IPS-18a (cell line): ENCODE results near the gene ABCB4.

ENCODE experiments used
- H3K27ac ChIP-seq: one replicate; pipeline ENCODE4 v1.5.1; 2013; ENCODE audit warnings: low read length
- H3K27me3 ChIP-seq: one replicate; pipeline ENCODE4 v1.6.1; 2013; ENCODE audit warnings: mild to moderate bottlenecking, low read length; ENCODE audit not compliant: control insufficient read depth, insufficient read depth
- H3K36me3 ChIP-seq: one replicate; pipeline ENCODE4 v1.6.1; 2013; ENCODE audit warnings: low read depth, low read length; ENCODE audit not compliant: control insufficient read depth
- H3K4me1 ChIP-seq: one replicate; pipeline ENCODE4 v1.6.1; 2013; ENCODE audit warnings: low read depth, low read length; ENCODE audit not compliant: control insufficient read depth
- H3K4me3 ChIP-seq: one replicate; pipeline ENCODE4 v1.5.1; 2013; ENCODE audit warnings: low read length
- H3K9ac ChIP-seq: one replicate; pipeline ENCODE4 v1.6.1; 2013; ENCODE audit warnings: mild to moderate bottlenecking, low read length, moderate library complexity
- H3K9me3 ChIP-seq: one replicate; pipeline ENCODE4 v1.6.1; 2013; ENCODE audit warnings: low read depth, low read length; ENCODE audit not compliant: control insufficient read depth

ABCB4 gene

GRCh38 chr7:87416682-87417587 lies 58.5 kb downstream of the ABCB4 start:
- H3K4me1 ChIP-seq, result no peaks in the 10 kb centered on the region
- H3K27ac ChIP-seq, result no peak overlapping the region
- no peak overlapping the region for H3K9ac ChIP-seq
- H3K27me3 ChIP-seq, result no peaks in the 10 kb centered on the region
- H3K9me3 ChIP-seq, result no peaks in the 10 kb centered on the region
- no peak overlapping the region for H3K4me3 ChIP-seq
- no peaks in the 10 kb centered on the region for H3K36me3 ChIP-seq

DNA sequence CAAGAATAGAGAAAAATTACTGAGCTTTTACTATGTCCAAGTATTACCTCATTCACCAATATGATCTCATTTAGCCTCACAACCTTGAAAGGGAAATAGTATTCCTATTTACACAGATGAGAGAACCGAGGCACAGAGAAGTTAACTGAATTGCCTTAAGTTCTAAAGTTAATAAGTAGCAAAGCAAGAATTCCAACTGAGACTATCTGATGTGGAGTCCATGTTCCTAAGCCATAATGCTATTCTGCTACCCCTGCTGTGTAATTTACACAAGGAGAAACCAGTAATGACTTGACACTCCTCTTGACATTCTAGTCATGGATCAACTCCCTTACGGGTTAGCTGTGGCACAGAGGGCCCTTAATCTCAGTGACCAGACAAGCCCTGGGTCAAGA lies 60.7 kb downstream of the ABCB4 start:
- Histone ChIP-seq H3K36me3 (no peaks in the 10 kb centered on the region), H3K4me3 (no peak overlapping the region), H3K27ac (no peak overlapping the region), H3K9me3 (no peaks in the 10 kb centered on the region), H3K4me1 (no peaks in the 10 kb centered on the region), H3K9ac (no peak overlapping the region), H3K27me3 (no peaks in the 10 kb centered on the region)

DNA sequence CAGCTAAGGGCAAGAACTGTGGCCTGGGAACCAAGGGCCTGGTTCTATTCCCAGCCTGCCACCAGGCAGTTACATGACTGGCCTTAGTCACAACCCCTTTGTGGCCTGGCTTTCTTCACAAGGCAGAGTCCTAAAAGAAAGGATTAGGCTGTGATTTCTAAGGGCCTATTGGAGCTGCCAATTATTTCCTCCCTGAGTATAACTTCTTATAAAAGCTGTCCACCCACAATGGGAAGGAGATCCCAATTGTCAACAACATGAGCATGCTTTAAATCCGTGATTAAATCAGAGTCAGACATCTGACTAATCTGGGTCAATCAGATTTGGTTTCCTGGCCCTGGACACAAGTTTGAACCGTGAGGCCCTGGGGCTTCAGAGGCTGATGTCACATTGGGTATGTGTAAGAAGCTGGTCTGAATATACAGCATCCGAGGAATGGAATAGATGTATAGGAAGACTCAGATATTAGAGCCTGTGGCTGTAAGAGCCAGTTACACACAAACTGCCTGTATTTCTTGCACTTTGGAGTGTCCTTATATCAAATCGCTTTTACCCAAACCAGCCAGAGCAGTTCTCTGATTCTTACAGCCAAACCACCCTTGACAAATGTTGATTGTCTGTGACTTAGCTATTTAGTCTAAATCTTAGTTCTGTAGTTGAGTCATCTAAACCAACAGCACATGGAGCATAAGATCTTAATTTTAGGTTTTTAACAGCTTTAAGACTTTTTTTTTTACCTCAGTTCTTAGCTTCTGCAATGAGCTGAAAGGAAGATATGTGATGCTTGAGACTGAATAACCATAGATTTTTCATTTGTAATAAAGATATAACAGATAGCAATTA lies 61.3 kb downstream of the ABCB4 start:
- Histone ChIP-seq H3K9ac (no peak overlapping the region), H3K4me1 (no peaks in the 10 kb centered on the region), H3K36me3 (no peaks in the 10 kb centered on the region), H3K4me3 (no peak overlapping the region), H3K9me3 (no peaks in the 10 kb centered on the region), H3K27me3 (no peaks in the 10 kb centered on the region), H3K27ac (no peak overlapping the region)

- no peak overlapping the region for H3K27ac ChIP-seq
Measured at GRCh38 chr7:87413029-87413428, 62.5 kb downstream of the ABCB4 start.

DNA sequence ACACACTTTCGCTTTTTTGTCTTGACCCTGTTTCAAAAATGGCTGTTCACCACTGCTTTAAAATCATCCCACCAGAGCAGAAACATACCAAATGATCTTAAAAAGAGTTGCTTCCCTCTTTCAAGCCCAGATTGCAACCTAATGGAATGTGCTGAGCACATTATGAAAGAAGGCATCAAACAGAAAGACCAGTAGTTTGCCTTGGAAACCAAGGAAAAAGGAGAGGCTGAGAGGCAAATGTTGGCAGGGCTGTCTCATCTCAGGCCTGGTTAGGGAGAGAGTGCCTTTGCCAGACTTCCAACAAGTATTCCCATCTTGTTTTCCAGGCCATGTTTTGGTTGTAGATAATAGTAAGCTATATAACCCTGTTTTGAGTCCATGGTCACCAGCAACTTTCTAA lies 64.3 kb downstream of the ABCB4 start:
- Histone ChIP-seq H3K27me3 (no peaks in the 10 kb centered on the region), H3K36me3 (no peaks in the 10 kb centered on the region), H3K4me3 (no peak overlapping the region), H3K9me3 (no peaks in the 10 kb centered on the region), H3K9ac (no peak overlapping the region), H3K4me1 (no peaks in the 10 kb centered on the region), H3K27ac (no peak overlapping the region)

More at GRCh38 chr7:87413029-87413428, 62.5 kb downstream of the ABCB4 start:
- H3K9me3 ChIP-seq, result no peaks in the 10 kb centered on the region
- no peak overlapping the region for H3K9ac ChIP-seq
- no peaks in the 10 kb centered on the region for H3K36me3 ChIP-seq
- H3K27me3 ChIP-seq, result no peaks in the 10 kb centered on the region
- H3K4me3 ChIP-seq, result no peak overlapping the region
- no peaks in the 10 kb centered on the region for H3K4me1 ChIP-seq

- Histone ChIP-seq H3K4me3 (no peak overlapping the region), H3K9ac (no peak overlapping the region), H3K27me3 (no peaks in the 10 kb centered on the region), H3K36me3 (no peaks in the 10 kb centered on the region), H3K27ac (no peak overlapping the region), H3K9me3 (no peaks in the 10 kb centered on the region), H3K4me1 (no peaks in the 10 kb centered on the region)
Measured at GRCh38 chr7:87404674-87405073, 70.8 kb downstream of the ABCB4 start.

GRCh38 chr7:87398446-87398845 lies 77.0 kb downstream of the ABCB4 start:
- Histone ChIP-seq H3K27me3 (no peaks in the 10 kb centered on the region), H3K27ac (no peak overlapping the region), H3K9me3 (no peaks in the 10 kb centered on the region), H3K36me3 (no peaks in the 10 kb centered on the region), H3K9ac (no peak overlapping the region), H3K4me3 (no peak overlapping the region), H3K4me1 (no peaks in the 10 kb centered on the region)

GRCh38 chr7:87395442-87396020 lies 79.9 kb downstream of the ABCB4 start:
- H3K4me3 ChIP-seq, result no peak overlapping the region
- no peaks in the 10 kb centered on the region for H3K27me3 ChIP-seq
- H3K27ac ChIP-seq, result no peak overlapping the region
- H3K36me3 ChIP-seq, result no peaks in the 10 kb centered on the region
- H3K9me3 ChIP-seq, result no peaks in the 10 kb centered on the region
- H3K9ac ChIP-seq, result no peak overlapping the region
- H3K4me1 ChIP-seq, result no peaks in the 10 kb centered on the region

GRCh38 chr7:87391020-87391701 lies 84.3 kb downstream of the ABCB4 start:
- Histone ChIP-seq H3K27me3 (no peaks in the 10 kb centered on the region), H3K27ac (no peak overlapping the region), H3K36me3 (no peaks in the 10 kb centered on the region), H3K9ac (no peak overlapping the region), H3K9me3 (no peaks in the 10 kb centered on the region), H3K4me1 (no peaks in the 10 kb centered on the region), H3K4me3 (no peak overlapping the region)

DNA sequence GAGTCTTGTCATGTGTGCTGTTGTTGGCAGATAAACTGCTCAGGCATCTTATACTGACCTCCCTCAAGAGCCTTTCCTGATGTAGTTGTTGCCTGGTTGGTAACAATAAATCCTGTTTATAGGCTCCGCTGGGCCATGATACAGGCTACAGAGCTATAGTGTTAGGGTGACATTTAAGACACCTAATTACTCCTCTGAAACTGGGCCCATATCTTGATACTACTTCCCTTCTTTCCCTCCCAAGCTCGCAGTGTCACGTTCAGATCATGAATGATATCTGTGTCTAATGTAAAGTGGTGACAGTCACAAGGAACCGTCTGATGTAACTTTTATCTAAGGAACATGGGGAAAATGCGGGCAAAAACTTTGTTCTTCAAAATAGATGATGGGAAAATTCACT lies 94.6 kb downstream of the ABCB4 start:
- no peaks in the 10 kb centered on the region for H3K9me3 ChIP-seq
- no peaks in the 10 kb centered on the region for H3K36me3 ChIP-seq
- no peak overlapping the region for H3K9ac ChIP-seq
- H3K4me1 ChIP-seq, result no peaks in the 10 kb centered on the region
- H3K27me3 ChIP-seq, result no peaks in the 10 kb centered on the region
- no peak overlapping the region for H3K27ac ChIP-seq
- no peak overlapping the region for H3K4me3 ChIP-seq
